Stomach smooth muscle (tissue), 2 donors: ENCODE data around the gene USP5.
A peak's percentile ranks its signal among the peaks of the same experiment; 100 is the strongest.

Experiments
- H3K27ac ChIP-seq: one replicate; pipeline ENCODE4 v1.7.0; 2013; ENCODE audit warnings: mild to moderate bottlenecking, low read length, inconsistent platforms
- H3K27me3 ChIP-seq, 2 donors: one replicate each; pipeline ENCODE4 v1.7.0; 2013; ENCODE audit warnings: low read length in 2 of 2; ENCODE audit not compliant: insufficient read depth in 2 of 2, control insufficient read depth in 1 of 2
- H3K36me3 ChIP-seq, 2 donors: one replicate each; pipeline ENCODE4 v1.7.0; 2013; ENCODE audit warnings: low read length in 2 of 2; ENCODE audit not compliant: control insufficient read depth in 2 of 2, insufficient read depth in 2 of 2
- H3K4me1 ChIP-seq: one replicate; pipeline ENCODE4 v1.7.0; 2013; ENCODE audit warnings: low read length; ENCODE audit not compliant: control insufficient read depth, insufficient read depth
- H3K4me3 ChIP-seq, 2 donors: one replicate each; pipeline ENCODE4 v1.7.0; 2013; ENCODE audit warnings: low read length in 2 of 2
- H3K9ac ChIP-seq, 2 donors: one replicate each; pipeline ENCODE4 v1.7.0; 2013; ENCODE audit warnings: low read length in 2 of 2, mild to moderate bottlenecking in 1 of 2
- H3K9me3 ChIP-seq, 2 donors: one replicate each; pipeline ENCODE4 v1.7.0; 2013; ENCODE audit warnings: low read length in 2 of 2; ENCODE audit not compliant: control insufficient read depth in 2 of 2
- donor health status: healthy.
- donor health status: Pancreatic carcinoma.

The USP5 gene

GRCh38 chr12:6851921-6852650, at the start of gene USP5:
TSS of gene USP5 (plus strand) at chr12:6852150. CDS start at chr12:6852180, 30 bp downstream.
- no peaks in the 10 kb centered on the region for H3K27me3 ChIP-seq
- H3K4me3 ChIP-seq, result peak within 1 kb of the TSS; percentile 82 to 99
- no peaks in the 10 kb centered on the region for H3K9me3 ChIP-seq
- H3K27ac ChIP-seq, result peak within 1 kb of the TSS; percentile 96
- peaks cover 17 to 28% of the 10 kb centered on the region in 2 donors for H3K36me3 ChIP-seq
- H3K9ac ChIP-seq, result peak within 1 kb of the TSS; percentile 66 to 92
- peaks cover 25% of the 10 kb centered on the region for H3K4me1 ChIP-seq

- Histone ChIP-seq H3K4me1 (no peaks in the 10 kb centered on the region), H3K4me3 (no peak overlapping the region), H3K27me3 (no peaks in the 10 kb centered on the region), H3K9ac (no peak overlapping the region), H3K36me3 (no peaks in the 10 kb centered on the region), H3K9me3 (no peaks in the 10 kb centered on the region), H3K27ac (no peak overlapping the region)
These were observed 44.8 kb upstream of the USP5 start for GRCh38 chr12:6807170-6807569.

- no peaks in the 10 kb centered on the region for H3K36me3 ChIP-seq
- H3K4me1 ChIP-seq, result no peaks in the 10 kb centered on the region
- no peak overlapping the region for H3K27ac ChIP-seq
- H3K9ac ChIP-seq, result no peak overlapping the region
- no peaks in the 10 kb centered on the region for H3K9me3 ChIP-seq
- peaks cover 0 to under 1% of the 10 kb centered on the region in 2 donors for H3K27me3 ChIP-seq
- no peak overlapping the region for H3K4me3 ChIP-seq
These were observed 42.9 kb upstream of the USP5 start for GRCh38 chr12:6809056-6809455.

GRCh38 chr12:6810758-6811157, 41.2 kb upstream of the USP5 start:
- Histone ChIP-seq H3K36me3 (no peaks in the 10 kb centered on the region), H3K27ac (no peak overlapping the region)

GRCh38 chr12:6813363-6813762, 38.6 kb upstream of the USP5 start:
- H3K4me1 ChIP-seq, result peaks cover 2% of the 10 kb centered on the region
- peaks cover 0 to 7% of the 10 kb centered on the region in 2 donors for H3K27me3 ChIP-seq
- no peak overlapping the region for H3K27ac ChIP-seq
- H3K9me3 ChIP-seq, result no peaks in the 10 kb centered on the region
- no peak overlapping the region for H3K9ac ChIP-seq
- H3K36me3 ChIP-seq, result no peaks in the 10 kb centered on the region
- H3K4me3 ChIP-seq, result no peak overlapping the region

More at GRCh38 chr12:6810758-6811157, 41.2 kb upstream of the USP5 start:
- Histone ChIP-seq H3K9me3 (no peaks in the 10 kb centered on the region), H3K27me3 (peaks cover 0 to 7% of the 10 kb centered on the region in 2 donors), H3K4me3 (no peak overlapping the region), H3K9ac (no peak overlapping the region), H3K4me1 (peaks cover 2% of the 10 kb centered on the region)

GRCh38 chr12:6816598-6816997, 35.4 kb upstream of the USP5 start:
- Histone ChIP-seq H3K4me1 (peaks cover 9% of the 10 kb centered on the region), H3K9me3 (no peaks in the 10 kb centered on the region), H3K4me3 (no peak overlapping the region), H3K9ac (no peak overlapping the region), H3K27ac (no peak overlapping the region), H3K36me3 (no peaks in the 10 kb centered on the region), H3K27me3 (peaks cover 0 to 9% of the 10 kb centered on the region in 2 donors)

- Histone ChIP-seq H3K9ac (no peak overlapping the region), H3K27ac (no peak overlapping the region), H3K4me3 (no peak overlapping the region), H3K36me3 (no peaks in the 10 kb centered on the region), H3K4me1 (peaks cover 13% of the 10 kb centered on the region), H3K9me3 (no peaks in the 10 kb centered on the region), H3K27me3 (peaks cover 0 to 12% of the 10 kb centered on the region in 2 donors)
These were observed 34.9 kb upstream of the USP5 start for GRCh38 chr12:6817098-6817497.

GRCh38 chr12:6817662-6818157, 34.2 kb upstream of the USP5 start:
- Histone ChIP-seq H3K4me1 (peaks cover 15% of the 10 kb centered on the region), H3K36me3 (no peaks in the 10 kb centered on the region), H3K9ac (no peak overlapping the region), H3K27ac (no peak overlapping the region), H3K9me3 (no peaks in the 10 kb centered on the region), H3K4me3 (no peak overlapping the region), H3K27me3 (peaks cover 0 to 16% of the 10 kb centered on the region in 2 donors)

- Histone ChIP-seq H3K9me3 (no peaks in the 10 kb centered on the region), H3K36me3 (no peaks in the 10 kb centered on the region), H3K9ac (no peak overlapping the region), H3K4me3 (no peak overlapping the region), H3K27ac (no peak overlapping the region), H3K27me3 (peaks cover 0 to 19% of the 10 kb centered on the region in 2 donors), H3K4me1 (peaks cover 18% of the 10 kb centered on the region)
These were observed 33.7 kb upstream of the USP5 start for GRCh38 chr12:6818222-6818621.

- H3K4me1 ChIP-seq, result peaks cover 18% of the 10 kb centered on the region
- peaks cover 0 to 22% of the 10 kb centered on the region in 2 donors for H3K27me3 ChIP-seq
- H3K4me3 ChIP-seq, result no peak overlapping the region
- no peaks in the 10 kb centered on the region for H3K9me3 ChIP-seq
- no peaks in the 10 kb centered on the region for H3K36me3 ChIP-seq
- no peak overlapping the region for H3K9ac ChIP-seq
- H3K27ac ChIP-seq, result no peak overlapping the region
These were observed 33.3 kb upstream of the USP5 start for GRCh38 chr12:6818645-6819044.
